ENCODE measurements around the gene MRPL38.

MRPL38 gene

GRCh38 chr17:75900691-75901533 is 3.8 kb downstream of the MRPL38 start:
- H3K4me3 ChIP-seq (ENCODE audit: low read length) = no peak overlapping the region
- TF ChIP-seq, protein P1, sequence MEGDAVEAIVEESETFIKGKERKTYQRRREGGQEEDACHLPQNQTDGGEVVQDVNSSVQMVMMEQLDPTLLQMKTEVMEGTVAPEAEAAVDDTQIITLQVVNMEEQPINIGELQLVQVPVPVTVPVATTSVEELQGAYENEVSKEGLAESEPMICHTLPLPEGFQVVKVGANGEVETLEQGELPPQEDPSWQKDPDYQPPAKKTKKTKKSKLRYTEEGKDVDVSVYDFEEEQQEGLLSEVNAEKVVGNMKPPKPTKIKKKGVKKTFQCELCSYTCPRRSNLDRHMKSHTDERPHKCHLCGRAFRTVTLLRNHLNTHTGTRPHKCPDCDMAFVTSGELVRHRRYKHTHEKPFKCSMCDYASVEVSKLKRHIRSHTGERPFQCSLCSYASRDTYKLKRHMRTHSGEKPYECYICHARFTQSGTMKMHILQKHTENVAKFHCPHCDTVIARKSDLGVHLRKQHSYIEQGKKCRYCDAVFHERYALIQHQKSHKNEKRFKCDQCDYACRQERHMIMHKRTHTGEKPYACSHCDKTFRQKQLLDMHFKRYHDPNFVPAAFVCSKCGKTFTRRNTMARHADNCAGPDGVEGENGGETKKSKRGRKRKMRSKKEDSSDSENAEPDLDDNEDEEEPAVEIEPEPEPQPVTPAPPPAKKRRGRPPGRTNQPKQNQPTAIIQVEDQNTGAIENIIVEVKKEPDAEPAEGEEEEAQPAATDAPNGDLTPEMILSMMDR (conservative IDR thresholded peaks at IDR 0.05; ENCODE audit: low read length) = no peak
- no peak for DNase-seq (ENCODE audit: low read depth)

GRCh38 chr17:75899767-75900468 is 4.8 kb downstream of the MRPL38 start:
- TF ChIP-seq, protein P1 (conservative IDR thresholded peaks at IDR 0.05; ENCODE audit: low read length) = no peak
- no peak overlapping the region for H3K4me3 ChIP-seq (ENCODE audit: low read length)
- DNase-seq (ENCODE audit: low read depth) = no peak

GRCh38 chr17:75899353-75899752 is 5.3 kb downstream of the MRPL38 start:
- DNase-seq (ENCODE audit: low read depth) = no peak
- H3K4me3 ChIP-seq (ENCODE audit: low read length) = no peak overlapping the region
- TF ChIP-seq, protein P1 (conservative IDR thresholded peaks at IDR 0.05; ENCODE audit: low read length) = no peak

DNA sequence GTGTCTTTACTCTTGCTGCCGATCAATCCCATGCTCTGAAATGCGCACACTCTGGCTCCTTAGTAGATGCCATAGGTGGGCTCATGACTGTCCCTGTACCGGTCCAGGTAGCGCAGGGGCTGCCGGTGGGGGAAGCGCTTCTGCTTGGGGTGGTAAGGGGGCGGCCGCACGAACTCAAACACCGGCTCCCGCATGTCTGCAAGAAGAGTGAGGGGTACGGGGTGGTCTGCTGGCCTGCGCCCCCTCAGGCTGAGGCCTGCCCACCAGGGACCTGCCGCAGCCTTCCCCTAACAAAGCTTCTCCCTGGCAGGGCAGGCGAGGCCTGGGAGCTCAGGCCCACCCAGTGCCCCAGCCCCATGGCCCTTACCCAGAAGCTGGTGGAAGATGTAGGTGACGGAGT is 5.9 kb downstream of the MRPL38 start:
- TF ChIP-seq, protein P1 (conservative IDR thresholded peaks at IDR 0.05; ENCODE audit: low read length) = no peak
- no peak for DNase-seq (ENCODE audit: low read depth)
- no peak overlapping the region for H3K4me3 ChIP-seq (ENCODE audit: low read length)

GRCh38 chr17:75898065-75898464 is 6.6 kb downstream of the MRPL38 start:
- TF ChIP-seq, protein P1 (conservative IDR thresholded peaks at IDR 0.05; ENCODE audit: low read length) = no peak
- DNase-seq (ENCODE audit: low read depth) = no peak
- no peak overlapping the region for H3K4me3 ChIP-seq (ENCODE audit: low read length)

DNA sequence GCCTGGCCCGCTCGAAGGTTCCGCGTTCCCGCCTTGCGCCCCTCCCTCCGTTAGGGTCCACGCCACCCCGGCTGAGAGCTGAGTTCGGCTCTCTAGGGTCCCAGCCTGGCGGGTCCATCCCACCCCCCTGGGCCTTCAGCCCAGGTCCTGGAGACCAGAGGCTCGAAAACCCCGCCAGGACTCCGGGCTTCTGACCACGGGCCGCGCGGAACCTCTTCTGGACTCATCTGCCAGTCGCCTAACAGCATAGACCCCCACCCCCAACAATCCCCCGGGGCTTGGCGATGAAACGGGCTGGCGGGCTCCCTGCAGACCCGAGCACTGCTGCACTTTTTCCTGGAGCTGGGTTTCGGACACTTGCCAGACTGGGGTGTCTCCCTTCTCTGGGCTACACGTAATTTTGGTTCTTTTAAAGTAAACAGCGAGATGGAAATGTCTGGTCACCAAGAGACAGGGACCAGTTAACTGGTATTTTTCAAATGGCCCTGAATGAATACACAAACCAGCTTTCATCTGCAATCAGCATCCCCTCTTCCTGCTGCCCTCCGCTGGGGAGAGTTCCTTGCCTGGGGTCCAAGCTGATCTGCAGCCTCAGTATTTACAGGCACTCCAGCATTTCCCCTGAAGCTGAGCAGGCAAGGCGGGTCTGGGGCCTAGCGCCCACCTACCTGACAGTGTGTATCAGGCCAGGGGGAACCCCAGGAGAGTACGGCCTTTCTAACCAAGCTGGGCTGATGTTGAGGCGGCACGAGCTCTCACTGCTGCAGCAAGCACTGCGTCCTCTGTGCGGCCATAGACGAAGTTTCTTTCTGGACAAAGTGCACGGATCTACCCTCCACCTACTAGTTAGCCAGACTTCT is 7.3 kb downstream of the MRPL38 start:
- no peak for DNase-seq (ENCODE audit: low read depth)
- TF ChIP-seq, protein P1 (conservative IDR thresholded peaks at IDR 0.05; ENCODE audit: low read length) = no peak

More for the DNA sequence above, 7.3 kb downstream of the MRPL38 start:
- peak overlapping the region; percentile 77 for H3K4me3 ChIP-seq (ENCODE audit: low read length)
